Measurements from ENCODE around the gene MYBBP1A.

The MYBBP1A gene

GRCh38 chr17:4572131-4572530 is 16.9 kb upstream of the MYBBP1A start:
- no peak for DNase-seq (ENCODE audit: low read depth)
- H3K4me3 ChIP-seq (ENCODE audit: low read depth, low read length): no peak overlapping the region
- no peak for TF ChIP-seq CTCF (IDR thresholded peaks at IDR 0.05; ENCODE audit: low read depth, low read length, missing control alignments)

- TF ChIP-seq CTCF (IDR thresholded peaks at IDR 0.05; ENCODE audit: low read depth, low read length, missing control alignments): no peak
- no peak for DNase-seq (ENCODE audit: low read depth)
- no peak overlapping the region for H3K4me3 ChIP-seq (ENCODE audit: low read depth, low read length)
These were observed 14.4 kb upstream of the MYBBP1A start for GRCh38 chr17:4569591-4569990.

GRCh38 chr17:4566785-4567184 is 11.6 kb upstream of the MYBBP1A start:
- TF ChIP-seq CTCF (IDR thresholded peaks at IDR 0.05; ENCODE audit: low read depth, low read length, missing control alignments): peak; percentile 74
- no peak for DNase-seq (ENCODE audit: low read depth)
- H3K4me3 ChIP-seq (ENCODE audit: low read depth, low read length): no peak overlapping the region

- peak; percentile 86 for TF ChIP-seq CTCF (IDR thresholded peaks at IDR 0.05; ENCODE audit: low read depth, low read length, missing control alignments)
- H3K4me3 ChIP-seq (ENCODE audit: low read depth, low read length): no peak overlapping the region
- DNase-seq (ENCODE audit: low read depth): peak; percentile 46
These were observed 10.3 kb upstream of the MYBBP1A start for GRCh38 chr17:4565209-4566141.

- DNase-seq (ENCODE audit: low read depth): no peak
- no peak overlapping the region; the same call in 1 of the 2 replicates for H3K4me3 ChIP-seq (ENCODE audit: low read depth, low read length)
- TF ChIP-seq CTCF (IDR thresholded peaks at IDR 0.05; ENCODE audit: low read depth, low read length, missing control alignments): no peak
These were observed 7.1 kb upstream of the MYBBP1A start for GRCh38 chr17:4562015-4562969.

GRCh38 chr17:4560837-4561256 is 5.7 kb upstream of the MYBBP1A start:
- TF ChIP-seq CTCF (IDR thresholded peaks at IDR 0.05; ENCODE audit: low read depth, low read length, missing control alignments): no peak
- no peak for DNase-seq (ENCODE audit: low read depth)
- no peak overlapping the region for H3K4me3 ChIP-seq (ENCODE audit: low read depth, low read length)
